GM19452 (cell line): ENCODE data around the gene EHMT2.
"Not testable (repeated sequence)": the region's sequence is repeated elsewhere in the genome, so short reads cannot be mapped to it uniquely, and the experiment has no call there.

Experiments
- ATAC-seq: cut with Tn5 transposase; IDR thresholded peaks from one replicate; pipeline ENCODE4 v1.9.1; 2021; ENCODE audit not compliant: unreplicated experiment

The EHMT2 gene

GRCh38 chr6:31874084-31874670 is 23.3 kb downstream of the EHMT2 start:
- no peak for ATAC-seq

DNA sequence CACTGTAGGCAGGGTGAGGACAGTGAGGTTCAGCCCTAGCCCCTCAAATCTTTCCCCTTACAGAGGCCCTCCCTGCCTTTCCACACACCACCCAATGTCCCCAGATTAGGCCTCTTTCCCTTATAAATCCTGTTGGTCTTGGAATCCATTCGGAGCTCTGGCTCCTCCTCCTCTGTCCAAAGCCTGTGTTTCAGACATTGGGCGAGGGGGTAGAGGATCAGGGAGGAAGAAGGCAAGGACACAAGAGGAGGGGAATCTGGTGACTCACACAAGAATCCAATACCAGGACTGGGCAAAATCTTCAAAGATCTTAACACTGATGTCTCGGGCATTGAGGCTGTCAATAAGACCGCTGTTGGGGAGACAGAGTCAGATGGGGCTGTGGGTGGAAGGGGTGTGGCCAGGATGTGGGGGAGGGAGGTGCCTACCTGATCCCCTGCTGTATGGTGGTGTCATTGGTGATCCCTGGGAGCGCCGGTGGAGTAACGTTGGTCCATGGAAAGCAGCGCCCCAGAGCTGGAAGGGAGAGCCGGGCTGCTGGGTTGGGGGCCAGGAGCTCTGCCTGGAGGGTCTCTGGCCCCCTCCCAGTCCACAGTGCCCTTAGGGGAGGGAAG is 26.3 kb downstream of the EHMT2 start:
- ATAC-seq: no peak

- no peak for ATAC-seq
These were observed 27.0 kb downstream of the EHMT2 start for GRCh38 chr6:31870385-31870921.

GRCh38 chr6:31869343-31869742 is 28.2 kb downstream of the EHMT2 start:
- no peak for ATAC-seq

DNA sequence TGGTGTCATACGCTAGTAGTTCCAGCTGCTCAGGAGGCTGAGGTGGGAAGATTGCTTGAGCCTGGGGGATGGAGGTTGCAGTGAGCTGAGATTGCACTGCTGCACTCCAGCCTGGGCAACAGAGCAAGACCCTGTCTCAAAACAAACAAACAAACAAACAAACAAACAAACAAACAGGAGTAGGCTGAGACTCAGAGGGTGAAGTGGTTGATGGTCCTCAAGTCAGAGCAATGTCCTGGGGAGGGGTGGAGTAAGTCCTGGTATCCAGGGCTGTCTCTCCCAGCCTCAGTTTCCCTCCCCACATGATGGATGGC is 28.9 kb downstream of the EHMT2 start:
- not testable (repeated sequence) for ATAC-seq

- no peak for ATAC-seq
These were observed 32.0 kb downstream of the EHMT2 start for GRCh38 chr6:31865205-31866118.

DNA sequence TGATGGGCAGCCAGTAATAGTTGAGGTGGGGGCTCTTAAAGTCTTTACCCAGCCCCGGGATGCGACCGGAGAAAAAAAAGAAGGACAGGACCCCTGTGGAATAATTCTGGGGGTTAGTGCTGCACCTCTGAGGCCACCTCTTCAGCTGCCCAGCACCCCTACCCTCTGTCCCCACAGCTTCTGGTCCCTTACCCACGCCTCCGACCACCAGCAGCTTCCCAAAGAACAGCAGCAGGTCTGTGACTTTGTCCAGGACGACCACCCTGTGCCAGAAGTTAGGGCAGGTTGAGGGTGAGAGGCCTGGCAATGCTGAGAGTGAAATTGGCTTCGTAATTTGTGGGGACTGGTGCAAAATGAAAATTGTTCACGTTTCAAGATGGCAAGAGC is 32.7 kb downstream of the EHMT2 start:
- no peak for ATAC-seq

- not testable (repeated sequence) for ATAC-seq
These were observed 33.4 kb downstream of the EHMT2 start for GRCh38 chr6:31864123-31864562.

DNA sequence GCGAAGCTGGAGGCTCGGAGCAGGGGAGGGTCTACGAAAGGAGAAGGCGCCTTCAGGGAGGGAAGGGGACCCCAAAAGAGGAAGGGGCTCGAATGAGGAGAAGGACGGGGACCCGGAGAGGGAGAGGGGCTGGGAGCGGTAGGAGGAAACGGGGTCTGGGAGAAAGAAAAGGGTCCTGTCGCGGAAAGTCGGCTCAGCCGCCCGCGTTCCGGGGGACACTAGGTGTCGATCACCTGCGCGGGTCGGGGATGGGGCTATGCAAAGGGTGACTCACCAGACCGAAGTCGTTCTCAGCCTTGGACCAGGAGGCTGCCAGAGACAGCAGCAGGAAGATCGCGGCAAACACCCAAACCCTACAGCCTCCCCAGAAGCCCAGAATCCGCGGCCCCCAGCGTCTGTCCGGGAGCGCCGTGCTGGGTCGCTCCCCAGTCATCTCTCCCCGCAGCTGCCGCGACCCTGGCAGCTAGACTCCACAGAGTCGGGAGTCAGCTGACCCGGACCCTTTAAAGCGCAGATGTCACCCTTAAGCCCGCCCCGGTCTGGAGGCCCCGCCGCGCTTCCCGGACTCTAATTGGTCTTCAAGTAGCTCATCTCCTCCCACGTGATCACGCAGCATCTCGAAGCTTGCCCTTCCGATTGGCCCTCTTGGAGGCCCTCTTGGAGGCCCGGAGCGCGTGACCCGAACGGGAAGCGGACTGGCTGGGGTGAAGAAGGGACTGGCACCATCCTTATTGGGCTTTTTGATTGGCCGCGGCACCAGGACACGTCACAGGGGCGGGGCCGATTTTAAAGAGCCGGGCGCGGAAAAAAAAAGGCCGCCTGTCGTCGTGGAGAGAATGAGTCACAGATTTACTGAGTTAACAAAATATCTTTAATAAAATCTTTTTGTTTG is 34.9 kb downstream of the EHMT2 start, which contains the start of gene NEU1:
Gene NEU1 (minus strand): TSS at position 478 of the 892 bp plus-strand sequence. CDS start 45 bp downstream, at position 433.
- ATAC-seq: peak; percentile 91

DNA sequence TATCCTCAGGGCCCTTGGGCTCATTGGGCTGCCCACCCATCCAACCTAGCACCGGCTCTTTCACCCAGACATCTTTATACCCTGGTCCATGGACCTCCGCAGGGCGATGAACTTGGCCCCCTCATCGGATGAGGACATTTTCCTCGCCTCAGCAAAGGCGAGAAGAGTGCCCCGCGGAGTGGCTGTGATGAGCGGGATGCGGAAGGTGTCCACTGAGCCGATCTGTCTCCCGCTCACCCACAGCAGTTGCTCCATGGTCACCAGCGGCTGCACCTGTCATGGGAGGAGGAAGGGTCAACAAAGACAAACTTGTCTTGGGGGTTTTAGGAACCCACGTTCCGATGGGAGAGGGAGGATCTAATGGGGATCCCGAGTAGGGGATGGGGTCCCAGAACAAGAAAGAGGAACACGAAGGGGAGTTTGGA is 35.6 kb downstream of the EHMT2 start:
- ATAC-seq: no peak

- ATAC-seq: no peak
These were observed 36.3 kb downstream of the EHMT2 start for GRCh38 chr6:31861150-31861549.

- ATAC-seq: no peak
These were observed 37.1 kb downstream of the EHMT2 start for GRCh38 chr6:31860349-31860748.

DNA sequence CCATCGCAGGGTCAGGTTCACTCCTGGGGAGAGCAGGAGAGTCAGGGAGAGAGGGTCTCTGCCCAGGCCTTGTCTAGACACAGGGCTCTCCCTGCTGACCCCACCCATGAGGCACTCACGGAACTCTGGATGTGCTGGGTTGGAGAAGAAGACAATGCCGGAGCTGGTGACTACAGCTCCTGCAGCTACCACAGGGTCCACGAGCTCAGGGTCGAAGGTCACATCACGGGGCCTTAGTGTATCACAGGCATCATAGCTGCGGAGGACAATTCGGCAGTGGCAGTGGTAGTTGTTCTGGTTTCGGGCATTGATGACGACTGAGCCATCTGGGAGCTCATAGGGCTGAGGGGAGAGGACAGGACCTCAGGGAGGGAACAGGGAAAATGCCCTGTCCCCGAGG is 37.6 kb downstream of the EHMT2 start:
- ATAC-seq: no peak

- ATAC-seq: no peak
These were observed 38.8 kb downstream of the EHMT2 start for GRCh38 chr6:31858707-31859106.

- ATAC-seq: not testable (repeated sequence)
These were observed 39.7 kb downstream of the EHMT2 start for GRCh38 chr6:31857774-31858173.

- ATAC-seq: not testable (repeated sequence)
These were observed 45.3 kb downstream of the EHMT2 start for GRCh38 chr6:31851980-31852718.

DNA sequence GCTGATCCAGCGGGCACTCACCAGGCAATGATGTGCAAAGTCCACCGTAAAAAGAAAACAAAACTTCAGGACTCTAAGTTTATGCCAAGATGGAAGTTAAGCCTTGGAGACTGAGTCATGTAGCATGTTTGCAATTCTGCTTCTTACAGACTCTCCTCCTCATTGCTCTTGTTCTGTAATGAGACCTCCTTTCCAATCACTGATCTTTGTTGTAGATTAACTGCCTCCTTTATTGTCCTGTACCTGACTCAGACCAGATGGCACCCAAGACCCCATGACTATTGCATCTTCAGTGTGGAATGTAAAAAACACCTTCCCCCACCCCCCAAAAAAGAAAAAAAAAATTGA is 46.0 kb downstream of the EHMT2 start:
- no peak for ATAC-seq

- ATAC-seq: no peak
These were observed 46.6 kb downstream of the EHMT2 start for GRCh38 chr6:31850765-31851484.

GRCh38 chr6:31847276-31847978 is 50.1 kb downstream of the EHMT2 start:
- no peak for ATAC-seq
